HepG2 (cell line): ENCODE data around the gene DUOXA1. TPM values are rescaled to one million over a fixed set of nuclear protein-coding genes. Genes with fewer than 3 reads are reported as not detected.

ENCODE experiments used
- ATAC-seq: fragments of 200-7000 bp; cut with Tn5 transposase; 3 replicates; pipeline ENCODE4 v1.9.1; 2020; ENCODE audit warnings: mild to moderate bottlenecking, moderate library complexity
- BruUV-seq: library from RNA; stranded (reverse); fragments of 400-500 nt; replicated peaks from 2 replicates; lab custom pipeline; 2021; lab: Mats Ljungman, UMichigan
- CTCF ChIA-PET: fragments of 300-600 bp; formaldehyde crosslinking; extraction: SDS; loops from one replicate; lab custom pipeline; 2021; ENCODE audit warnings: low total read pairs, inconsistent platforms, low intra/inter-chr PET ratio; lab: Yijun Ruan, JAX
- POLR2A ChIA-PET: fragments of 350-600 bp; sonication (Branson Sonifier 250); formaldehyde crosslinking; loops from one replicate; lab custom pipeline; 2020; ENCODE audit warnings: antibody characterized with exemption, inconsistent platforms; lab: Yijun Ruan, JAX
- DNase-seq: peaks from one replicate; pipeline ENCODE4 v3.0.0-alpha.2; 2015; ENCODE audit warnings: low spot score
- FAIRE-seq: peaks from 3 replicates; lab custom pipeline; 2011; peaks lifted over from hg19 to GRCh38; lab: Jason Lieb, UNC
- H2AFZ ChIP-seq: one replicate; pipeline ENCODE4 v1.6.1; 2011; ENCODE audit warnings: low read length, inconsistent platforms
- H3K27ac ChIP-seq: fragments of 300-600 bp; 3 replicates; pipeline ENCODE4 v1.8.0; 2011; ENCODE audit warnings: mixed run types, mild to moderate bottlenecking, mixed read lengths, low read length, inconsistent platforms; ENCODE audit not compliant: insufficient read depth; ENCODE audit errors: extremely low read length
- H3K27me3 ChIP-seq, 2 experiments: fragments of 200-600 bp in 1 of 2; 2 replicates in 1 of 2; 3 replicates in 1 of 2; pipeline versions ENCODE4 v1.6.0 to v1.8.0; 2011; ENCODE audit warnings: low read length in 2 of 2, mild to moderate bottlenecking in 2 of 2, moderate library complexity in 2 of 2, inconsistent platforms in 1 of 2; ENCODE audit not compliant: insufficient read depth in 2 of 2, control insufficient read depth in 1 of 2
- H3K36me3 ChIP-seq, 2 experiments: fragments of 200-600 bp in 1 of 2; replicated peaks in 1 of 2; 2 replicates in 1 of 2; 3 replicates in 1 of 2; pipeline versions ENCODE4 v1.5.1 to v1.8.0; 2011; ENCODE audit warnings: low read length in 2 of 2, inconsistent platforms in 1 of 2; ENCODE audit not compliant: insufficient read depth in 2 of 2, control insufficient read depth in 1 of 2
- H3K4me1 ChIP-seq: 2 replicates; pipeline ENCODE4 v1.5.1; 2012; ENCODE audit warnings: low read length, inconsistent platforms; ENCODE audit not compliant: insufficient read depth
- H3K4me2 ChIP-seq: 2 replicates; pipeline ENCODE4 v1.6.0; 2011; ENCODE audit warnings: low read depth, low read length, inconsistent platforms
- H3K4me3 ChIP-seq, 3 experiments: fragments of 200-600 bp in 1 of 3; sonication (generic), shearing (Covaris generic) in 1 of 3; replicated peaks in 1 of 3; 2 replicates each; pipeline ENCODE4 v1.5.1; 2011 to 2016; ENCODE audit warnings: low read length in 3 of 3, inconsistent platforms in 2 of 3, low read depth in 2 of 3, mild to moderate bottlenecking in 2 of 3, control low read depth in 1 of 3, mixed read lengths in 1 of 3; ENCODE audit not compliant: insufficient read depth in 1 of 3
- H3K79me2 ChIP-seq: one replicate; pipeline ENCODE4 v1.6.1; 2011; ENCODE audit warnings: low read length, inconsistent platforms; ENCODE audit not compliant: insufficient read depth
- H3K9ac ChIP-seq: 2 replicates; pipeline ENCODE4 v1.6.0; 2011; ENCODE audit warnings: mild to moderate bottlenecking, low read depth, low read length, inconsistent platforms; ENCODE audit not compliant: insufficient read depth
- H3K9me3 ChIP-seq: 2 replicates; pipeline ENCODE4 v1.5.1; 2012; ENCODE audit warnings: mild to moderate bottlenecking, low read length
- H4K20me1 ChIP-seq: 2 replicates; pipeline ENCODE4 v1.6.0; 2011; ENCODE audit warnings: inconsistent platforms, mild to moderate bottlenecking, low read length, moderate library complexity; ENCODE audit not compliant: insufficient read depth
- ATF1 ChIP-seq: IDR thresholded peaks from 2 replicates; pipeline ENCODE4 v1.6.1; 2016; ENCODE audit warnings: mild to moderate bottlenecking, control low read depth
- CREBL2 ChIP-seq: sonication (generic); formaldehyde crosslinking; IDR thresholded peaks from 2 replicates; pipeline ENCODE4 v1.8.1; 2023; ENCODE audit warnings: missing genetic modification reagents, mild to moderate bottlenecking, borderline replicate concordance
- HES4 ChIP-seq: sonication (generic); formaldehyde crosslinking; IDR thresholded peaks from 2 replicates; pipeline ENCODE4 v1.9.0; 2021; ENCODE audit warnings: mild to moderate bottlenecking, missing genetic modification reagents, borderline replicate concordance
- NCOA2 ChIP-seq: sonication (generic); formaldehyde crosslinking; IDR thresholded peaks from 2 replicates; pipeline ENCODE4 v1.8.0; 2022; ENCODE audit warnings: inconsistent platforms
- NR1H2 ChIP-seq: sonication (generic); formaldehyde crosslinking; IDR thresholded peaks from 2 replicates; pipeline ENCODE4 v1.8.1; 2022; ENCODE audit warnings: low read depth, missing genetic modification reagents, borderline replicate concordance
- NR3C1 ChIP-seq: sonication (generic); formaldehyde crosslinking; IDR thresholded peaks from 2 replicates; pipeline ENCODE4 v1.4.0; 2020; ENCODE audit warnings: missing genetic modification reagents
- SAP130 ChIP-seq: IDR thresholded peaks from 2 replicates; pipeline ENCODE4 v1.6.1; 2016; ENCODE audit warnings: low read depth
- SOX6 ChIP-seq, 2 experiments: fragments of 450-650 bp in 1 of 2; sonication (generic) in 1 of 2; formaldehyde crosslinking in 1 of 2; IDR thresholded peaks; 2 replicates each; pipeline versions ENCODE4 v1.4.0 to v1.6.1; 2017 to 2020; ENCODE audit warnings: antibody characterized with exemption in 1 of 2, mild to moderate bottlenecking in 1 of 2, missing genetic modification reagents in 1 of 2
- ZBTB20 ChIP-seq: sonication (generic); formaldehyde crosslinking; IDR thresholded peaks from 2 replicates; pipeline ENCODE4 v1.8.1; 2023; ENCODE audit warnings: missing genetic modification reagents, low read depth, mild to moderate bottlenecking, borderline replicate concordance
- ZNF629 ChIP-seq: sonication (generic); formaldehyde crosslinking; conservative IDR thresholded peaks from 2 replicates; pipeline ENCODE4 v1.5.0; 2020; ENCODE audit warnings: missing genetic modification reagents
- ZNF772 ChIP-seq: sonication (generic); formaldehyde crosslinking; IDR thresholded peaks from 2 replicates; pipeline ENCODE4 v1.5.0; 2020; ENCODE audit warnings: mild to moderate bottlenecking, missing genetic modification reagents
- WGBS: methylation state at CpG from one replicate; pipeline ENCODE4 v1.1.6; 2017; ENCODE audit warnings: low lambda C conversion rate; 5-methylcytosine and 5-hydroxymethylcytosine counted together
- in situ Hi-C: cut with HindIII; loops from 2 replicates; pipeline ENCODE4 v1.10.0; 2017; ENCODE audit warnings: low pct_unique_long_range_greater_than_20kb; ENCODE audit not compliant: extremely low pct_ligation_motif_present
- intact Hi-C: fragments of 100-400 bp; cut with micrococcal nuclease; formaldehyde crosslinking; loops from one replicate; pipeline ENCODE4 v1.10.0; 2022; ENCODE audit not compliant: unreplicated experiment
- polyA plus RNA-seq, 8 experiments: library from polyadenylated mRNA; depleted of rRNA in 3 of 8; stranded (reverse) in 7 of 8; unstranded in 1 of 8; fragments of >200 nt; fragmentation: Illumina TruSeq in 4 of 8; extraction: Trizol in 4 of 8; gene quantifications; 2 replicates each; pipeline versions ENCODE4 v1.2.1 to v1.2.3, GENCODE V29; 2011 to 2016; ENCODE audit warnings: low read depth in 4 of 8, missing spikeins in 1 of 8, mixed read lengths in 1 of 8; ENCODE audit not compliant: insufficient read depth in 1 of 8
- total RNA-seq, 5 experiments: library from RNA; depleted of rRNA; stranded (reverse); fragments of >200 nt; fragmentation: Illumina TruSeq; extraction: Trizol; gene quantifications; 2 replicates each; pipeline ENCODE4 v1.2.3, GENCODE V29; 2016; ENCODE audit warnings: low read depth in 1 of 5
- TF ChIP-seq, protein P1 (sequence below): sonication (generic); formaldehyde crosslinking; IDR thresholded peaks from 2 replicates; pipeline ENCODE4 v1.4.0; 2020; ENCODE audit warnings: missing genetic modification reagents, borderline replicate concordance
- TF ChIP-seq, protein P2 (sequence below): sonication (generic); formaldehyde crosslinking; IDR thresholded peaks from 2 replicates; pipeline ENCODE4 v1.5.1; 2020; ENCODE audit warnings: missing genetic modification reagents, mild to moderate bottlenecking, borderline replicate concordance
- TF ChIP-seq, protein P3 (sequence below): sonication (generic); formaldehyde crosslinking; IDR thresholded peaks from 2 replicates; pipeline ENCODE4 v1.5.1; 2020; ENCODE audit warnings: mild to moderate bottlenecking, missing genetic modification reagents, moderate library complexity

The DUOXA1 gene
- total and polyA plus RNA-seq, 2 of the 13 experiments (the other 11 are each of a cell fraction or from before 2014, with no cell fraction given), result not detected

- TF ChIP-seq, protein P1, sequence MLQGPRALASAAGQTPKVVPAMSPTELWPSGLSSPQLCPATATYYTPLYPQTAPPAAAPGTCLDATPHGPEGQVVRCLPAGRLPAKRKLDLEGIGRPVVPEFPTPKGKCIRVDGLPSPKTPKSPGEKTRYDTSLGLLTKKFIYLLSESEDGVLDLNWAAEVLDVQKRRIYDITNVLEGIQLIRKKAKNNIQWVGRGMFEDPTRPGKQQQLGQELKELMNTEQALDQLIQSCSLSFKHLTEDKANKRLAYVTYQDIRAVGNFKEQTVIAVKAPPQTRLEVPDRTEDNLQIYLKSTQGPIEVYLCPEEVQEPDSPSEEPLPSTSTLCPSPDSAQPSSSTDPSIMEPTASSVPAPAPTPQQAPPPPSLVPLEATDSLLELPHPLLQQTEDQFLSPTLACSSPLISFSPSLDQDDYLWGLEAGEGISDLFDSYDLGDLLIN, result no peak
- TF ChIP-seq SOX6 (IDR thresholded peaks at IDR 0.05) (no peak), SOX6 (CRISPR knock-in tag; IDR thresholded peaks at IDR 0.05) (0 out of 2 replicates have a peak, but pooled peaks have one; percentile 27), ATF1 (no peak), ZNF629 (CRISPR knock-in tag) (no peak), HES4 (CRISPR knock-in tag) (no peak)
- TF ChIP-seq, protein P2, sequence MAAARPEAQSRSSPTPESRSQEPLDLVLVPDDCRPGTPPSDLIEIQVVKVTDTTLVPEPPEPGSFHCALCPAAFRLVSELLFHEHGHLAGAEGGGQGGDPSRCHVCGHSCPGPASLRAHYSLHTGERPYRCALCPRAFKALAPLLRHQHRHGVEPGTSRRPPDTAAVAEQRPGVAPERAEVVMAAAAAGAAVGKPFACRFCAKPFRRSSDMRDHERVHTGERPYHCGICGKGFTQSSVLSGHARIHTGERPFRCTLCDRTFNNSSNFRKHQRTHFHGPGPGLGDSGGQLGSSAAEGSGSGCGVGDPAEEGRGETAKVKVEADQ, result no peak
Observed at GRCh38 chr15:45163508-45163856, 33.8 kb upstream of the DUOXA1 start (continued).

GRCh38 chr15:45162771-45163507 lies 33.3 kb upstream of the DUOXA1 start:
- no peaks in the 10 kb centered on the region for H3K9me3 ChIP-seq
- H3K4me1 ChIP-seq, result peaks cover 41% of the 10 kb centered on the region
- ATAC-seq (peak; percentile 83), FAIRE-seq (peak; percentile 94), DNase-seq (peak; percentile 76)
- ChIA-PET POLR2A (interaction anchor here (0.9 to 1.9 kb wide), 6 partner anchors 24 to 239 kb away, joined by 4 to 12 read pairs (median 5); partner anchors contain the start of gene SHF), CTCF (interaction anchor here (0.7 to 2.3 kb wide), 5 partner anchors 42 to 294 kb away, joined by 3 to 16 read pairs (median 4); no protein-coding TSS in a partner anchor)
- BruUV-seq, result no TSS peak
- H3K27me3 ChIP-seq, result no peaks in the 10 kb centered on the region
- H3K79me2 ChIP-seq, result no peaks in the 10 kb centered on the region
- WGBS, result 0% methylated on average over 5 of the region's 7 CpGs
- no peaks in the 10 kb centered on the region for H4K20me1 ChIP-seq
- peak overlapping the region; percentile 38; the same call in 1 of the 2 replicates for H3K4me2 ChIP-seq
- no peak overlapping the region for H3K27ac ChIP-seq
- no peak overlapping the region; a peak in 1 of 6 replicates for H3K4me3 ChIP-seq
- H3K36me3 ChIP-seq, result no peaks in the 10 kb centered on the region
- intact Hi-C loops (loop anchor here (2.0 to 5.0 kb wide), 3 partner anchors 38 to 294 kb away; a partner anchor contains a TSS), in situ Hi-C loops (loop anchor here (5.0 kb wide), 2 partner anchors 99 to 239 kb away; a partner anchor contains a TSS)
- no peak overlapping the region for H3K9ac ChIP-seq
- H2AFZ ChIP-seq, result no peak overlapping the region
- TF ChIP-seq ZBTB20 (CRISPR knock-in tag) (no peak), NR1H2 (CRISPR knock-in tag) (no peak), SAP130 (CRISPR knock-in tag) (no peak; the same call in 1 of the 2 replicates), ZNF772 (CRISPR knock-in tag) (0 out of 2 replicates have a peak, but pooled peaks have one; percentile 54), NCOA2 (CRISPR knock-in tag) (no peak), CREBL2 (no peak), NR3C1 (no peak)
- TF ChIP-seq, protein P3, sequence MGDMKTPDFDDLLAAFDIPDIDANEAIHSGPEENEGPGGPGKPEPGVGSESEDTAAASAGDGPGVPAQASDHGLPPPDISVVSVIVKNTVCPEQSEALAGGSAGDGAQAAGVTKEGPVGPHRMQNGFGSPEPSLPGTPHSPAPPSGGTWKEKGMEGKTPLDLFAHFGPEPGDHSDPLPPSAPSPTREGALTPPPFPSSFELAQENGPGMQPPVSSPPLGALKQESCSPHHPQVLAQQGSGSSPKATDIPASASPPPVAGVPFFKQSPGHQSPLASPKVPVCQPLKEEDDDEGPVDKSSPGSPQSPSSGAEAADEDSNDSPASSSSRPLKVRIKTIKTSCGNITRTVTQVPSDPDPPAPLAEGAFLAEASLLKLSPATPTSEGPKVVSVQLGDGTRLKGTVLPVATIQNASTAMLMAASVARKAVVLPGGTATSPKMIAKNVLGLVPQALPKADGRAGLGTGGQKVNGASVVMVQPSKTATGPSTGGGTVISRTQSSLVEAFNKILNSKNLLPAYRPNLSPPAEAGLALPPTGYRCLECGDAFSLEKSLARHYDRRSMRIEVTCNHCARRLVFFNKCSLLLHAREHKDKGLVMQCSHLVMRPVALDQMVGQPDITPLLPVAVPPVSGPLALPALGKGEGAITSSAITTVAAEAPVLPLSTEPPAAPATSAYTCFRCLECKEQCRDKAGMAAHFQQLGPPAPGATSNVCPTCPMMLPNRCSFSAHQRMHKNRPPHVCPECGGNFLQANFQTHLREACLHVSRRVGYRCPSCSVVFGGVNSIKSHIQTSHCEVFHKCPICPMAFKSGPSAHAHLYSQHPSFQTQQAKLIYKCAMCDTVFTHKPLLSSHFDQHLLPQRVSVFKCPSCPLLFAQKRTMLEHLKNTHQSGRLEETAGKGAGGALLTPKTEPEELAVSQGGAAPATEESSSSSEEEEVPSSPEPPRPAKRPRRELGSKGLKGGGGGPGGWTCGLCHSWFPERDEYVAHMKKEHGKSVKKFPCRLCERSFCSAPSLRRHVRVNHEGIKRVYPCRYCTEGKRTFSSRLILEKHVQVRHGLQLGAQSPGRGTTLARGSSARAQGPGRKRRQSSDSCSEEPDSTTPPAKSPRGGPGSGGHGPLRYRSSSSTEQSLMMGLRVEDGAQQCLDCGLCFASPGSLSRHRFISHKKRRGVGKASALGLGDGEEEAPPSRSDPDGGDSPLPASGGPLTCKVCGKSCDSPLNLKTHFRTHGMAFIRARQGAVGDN, result peak; percentile 52
